ENCODE measurements around the gene DIPK1B.
"Not testable (repeated sequence)": the region's sequence is repeated elsewhere in the genome, so short reads cannot be mapped to it uniquely, and the experiment has no call there.

Gene DIPK1B

GRCh38 chr9:136698635-136699246 lies 13.6 kb upstream of the DIPK1B start:
- DNase-seq (ENCODE audit: low spot score) = no peak

GRCh38 chr9:136700304-136700703 lies 12.1 kb upstream of the DIPK1B start:
- no peak for DNase-seq (ENCODE audit: low spot score)

GRCh38 chr9:136700959-136701667 lies 11.3 kb upstream of the DIPK1B start:
- DNase-seq (ENCODE audit: low spot score) = no peak

- no peak for DNase-seq (ENCODE audit: low spot score)
Observed at GRCh38 chr9:136701668-136702053, 10.7 kb upstream of the DIPK1B start.

GRCh38 chr9:136703276-136703860 lies 9.0 kb upstream of the DIPK1B start:
- no peak for DNase-seq (ENCODE audit: low spot score)

- DNase-seq (ENCODE audit: low spot score) = not testable (repeated sequence)
Observed at GRCh38 chr9:136704741-136705140, 7.6 kb upstream of the DIPK1B start.

- no peak for DNase-seq (ENCODE audit: low spot score)
Observed at GRCh38 chr9:136705564-136705963, 6.8 kb upstream of the DIPK1B start.

- DNase-seq (ENCODE audit: low spot score) = no peak
Observed at GRCh38 chr9:136707011-136707410, 5.4 kb upstream of the DIPK1B start.

- no peak for DNase-seq (ENCODE audit: low spot score)
Observed at GRCh38 chr9:136707849-136708517, 4.4 kb upstream of the DIPK1B start.

- no peak for DNase-seq (ENCODE audit: low spot score)
Observed at GRCh38 chr9:136709454-136710109, 2.8 kb upstream of the DIPK1B start.

GRCh38 chr9:136710543-136710942 lies 1.8 kb upstream of the DIPK1B start:
- no peak for DNase-seq (ENCODE audit: low spot score)

GRCh38 chr9:136711219-136711648 lies 1.1 kb upstream of the DIPK1B start:
- DNase-seq (ENCODE audit: low spot score) = not testable (repeated sequence)

- no peak for DNase-seq (ENCODE audit: low spot score)
Observed at GRCh38 chr9:136712690-136713544, 545 bp downstream of the DIPK1B start.

- peak; percentile 63 for DNase-seq (ENCODE audit: low spot score)
Observed at GRCh38 chr9:136713550-136713949, 1.2 kb downstream of the DIPK1B start.

GRCh38 chr9:136714096-136714892 lies 1.9 kb downstream of the DIPK1B start:
- no peak for DNase-seq (ENCODE audit: low spot score)

GRCh38 chr9:136714893-136715274 lies 2.5 kb downstream of the DIPK1B start:
- DNase-seq (ENCODE audit: low spot score) = no peak

GRCh38 chr9:136717399-136717798 lies 5.0 kb downstream of the DIPK1B start:
- DNase-seq (ENCODE audit: low spot score) = no peak

GRCh38 chr9:136718345-136719194 lies 6.2 kb downstream of the DIPK1B start:
- no peak for DNase-seq (ENCODE audit: low spot score)

GRCh38 chr9:136719195-136719880 lies 7.0 kb downstream of the DIPK1B start:
- no peak for DNase-seq (ENCODE audit: low spot score)
